Measurements from ENCODE around the gene NTRK2.

DNA sequence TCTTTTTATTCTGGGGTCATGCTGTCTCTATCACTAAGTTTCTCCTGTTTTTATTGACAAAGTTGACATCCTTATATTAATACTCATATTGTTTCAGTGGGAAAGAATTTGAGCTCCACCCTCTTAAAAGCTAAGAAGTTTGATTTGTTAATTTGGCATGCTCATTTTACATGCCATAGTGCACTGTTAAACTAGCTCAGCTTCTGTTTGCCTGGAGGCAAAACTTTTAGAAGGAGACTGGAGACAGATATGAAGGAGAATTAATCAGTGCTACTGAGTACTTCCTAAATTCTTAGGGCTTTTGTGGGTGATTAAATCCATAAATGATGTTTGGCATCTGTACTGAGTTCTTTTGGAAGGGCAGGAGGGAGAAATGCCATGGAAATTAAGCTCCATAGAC lies 138.9 kb downstream of the NTRK2 start:
- TF ChIP-seq POLR2AphosphoS5 (IDR thresholded peaks at IDR 0.05; ENCODE audit: low read depth, low read length) (no peak), POLR2A (IDR thresholded peaks at IDR 0.05; ENCODE audit: low read depth, low read length) (no peak), SPI1 (IDR thresholded peaks at IDR 0.05; ENCODE audit: low read depth, low read length) (no peak), TAF1 (IDR thresholded peaks at IDR 0.05; ENCODE audit: low read depth, low read length) (no peak), POU2F2 (IDR thresholded peaks at IDR 0.05; ENCODE audit: low read depth, low read length) (no peak)

Measured in GM12891 (cell line).